Fibroblast of mammary gland (primary cell): ENCODE results near the gene NUDT12.

Source experiments
- DNase-seq: peaks from one replicate; pipeline ENCODE4 v3.0.0-alpha.2; 2010; ENCODE audit warnings: low read depth
- H3K4me3 ChIP-seq: 2 replicates; pipeline ENCODE4 v1.5.1; 2011; ENCODE audit warnings: low read depth, mild to moderate bottlenecking, low read length, moderate library complexity; ENCODE audit not compliant: control insufficient read depth
- TF ChIP-seq, protein P1 (sequence below): conservative IDR thresholded peaks from 2 replicates; pipeline ENCODE4 v1.5.1; 2011; ENCODE audit warnings: low read depth, low read length, inconsistent platforms; ENCODE audit not compliant: control insufficient read depth, insufficient read depth

The NUDT12 gene

DNA sequence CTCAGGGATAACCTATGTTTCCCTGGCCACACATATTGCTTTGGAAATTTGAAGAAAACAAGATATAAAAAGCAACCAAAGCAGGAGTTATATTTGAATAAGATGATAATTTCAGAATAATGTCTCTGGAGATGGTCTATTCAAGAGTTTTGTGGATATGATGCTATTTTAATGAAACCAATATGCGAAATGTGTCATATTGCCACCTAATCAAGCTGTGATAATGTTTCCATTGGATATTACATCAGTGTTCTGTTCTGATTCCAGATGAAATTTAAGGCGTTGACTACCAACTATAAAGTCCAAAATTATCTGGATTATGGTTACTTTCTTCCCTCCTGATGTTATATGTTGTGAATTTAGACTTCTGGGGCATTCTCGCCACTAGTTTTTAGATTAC lies 27.6 kb upstream of the NUDT12 start:
- TF ChIP-seq, protein P1, sequence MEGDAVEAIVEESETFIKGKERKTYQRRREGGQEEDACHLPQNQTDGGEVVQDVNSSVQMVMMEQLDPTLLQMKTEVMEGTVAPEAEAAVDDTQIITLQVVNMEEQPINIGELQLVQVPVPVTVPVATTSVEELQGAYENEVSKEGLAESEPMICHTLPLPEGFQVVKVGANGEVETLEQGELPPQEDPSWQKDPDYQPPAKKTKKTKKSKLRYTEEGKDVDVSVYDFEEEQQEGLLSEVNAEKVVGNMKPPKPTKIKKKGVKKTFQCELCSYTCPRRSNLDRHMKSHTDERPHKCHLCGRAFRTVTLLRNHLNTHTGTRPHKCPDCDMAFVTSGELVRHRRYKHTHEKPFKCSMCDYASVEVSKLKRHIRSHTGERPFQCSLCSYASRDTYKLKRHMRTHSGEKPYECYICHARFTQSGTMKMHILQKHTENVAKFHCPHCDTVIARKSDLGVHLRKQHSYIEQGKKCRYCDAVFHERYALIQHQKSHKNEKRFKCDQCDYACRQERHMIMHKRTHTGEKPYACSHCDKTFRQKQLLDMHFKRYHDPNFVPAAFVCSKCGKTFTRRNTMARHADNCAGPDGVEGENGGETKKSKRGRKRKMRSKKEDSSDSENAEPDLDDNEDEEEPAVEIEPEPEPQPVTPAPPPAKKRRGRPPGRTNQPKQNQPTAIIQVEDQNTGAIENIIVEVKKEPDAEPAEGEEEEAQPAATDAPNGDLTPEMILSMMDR: no peak
- DNase-seq: no peak
- H3K4me3 ChIP-seq: no peak overlapping the region

DNA sequence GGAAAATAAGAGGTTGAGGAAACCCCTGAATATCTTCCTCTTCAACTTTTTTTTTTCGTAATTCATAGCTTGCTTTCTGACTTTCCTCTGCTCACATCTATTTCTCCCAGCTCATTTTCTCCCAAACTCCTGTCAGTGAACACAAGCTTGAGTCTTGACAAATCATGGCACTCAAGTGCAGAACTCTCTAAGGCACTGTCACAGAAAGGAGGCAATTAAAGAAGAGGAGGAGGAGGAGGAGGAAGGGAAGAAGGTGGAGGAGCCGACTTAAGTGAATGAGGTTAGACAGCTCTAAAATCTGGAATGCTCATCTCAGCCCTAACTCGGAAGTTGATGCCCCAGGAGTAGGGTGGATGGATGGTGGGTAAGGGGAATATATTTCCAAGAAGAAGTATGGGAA lies 27.2 kb upstream of the NUDT12 start:
- no peak for DNase-seq
- no peak overlapping the region for H3K4me3 ChIP-seq
- TF ChIP-seq, protein P1: no peak

DNA sequence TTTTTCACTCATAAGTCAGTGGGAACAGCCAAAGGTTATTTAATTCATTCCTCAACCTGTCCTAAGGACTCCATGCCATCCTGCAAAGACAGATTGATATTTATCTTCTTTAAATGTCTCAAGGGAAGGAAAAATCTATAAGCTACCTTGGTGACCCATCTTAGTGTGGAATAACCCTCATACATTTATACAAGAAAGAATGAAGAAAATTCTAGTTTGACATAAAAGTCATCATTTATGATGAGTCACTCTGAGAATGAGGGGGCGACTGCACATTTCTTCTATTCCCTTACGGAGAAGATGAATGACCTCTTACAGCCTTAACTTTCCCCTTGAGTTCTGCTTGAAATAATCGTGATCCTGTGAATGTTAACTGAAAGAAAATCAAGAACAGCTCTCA lies 26.8 kb upstream of the NUDT12 start:
- TF ChIP-seq, protein P1: no peak
- no peak overlapping the region for H3K4me3 ChIP-seq
- DNase-seq: peak; percentile 64

DNA sequence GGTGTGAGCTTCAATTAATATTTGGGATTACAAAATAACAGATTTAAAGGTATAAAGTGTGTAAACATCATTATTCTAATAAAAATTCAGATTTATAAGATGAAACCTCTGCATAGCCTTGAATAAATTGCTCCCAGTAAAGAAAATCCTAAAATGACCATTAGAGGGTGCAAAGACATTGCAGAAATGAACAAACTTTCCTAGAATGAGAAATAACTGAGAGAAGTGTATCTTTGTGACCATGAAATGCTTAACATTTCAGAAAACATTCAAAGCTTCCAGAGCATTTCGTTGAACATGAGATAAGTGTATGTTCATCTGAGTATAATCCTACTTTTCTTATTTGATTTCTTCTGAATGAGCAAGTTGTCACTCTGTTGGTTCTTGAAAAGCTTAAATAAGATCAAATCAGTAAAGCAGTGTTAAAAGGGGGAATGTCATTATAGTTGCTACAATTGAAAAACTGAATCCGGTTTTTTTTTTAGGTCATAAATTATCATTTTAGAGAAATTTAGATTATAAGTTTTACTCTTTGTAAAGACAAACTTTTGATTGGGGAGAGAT lies 24.7 kb upstream of the NUDT12 start:
- no peak overlapping the region for H3K4me3 ChIP-seq
- DNase-seq: peak; percentile 32
- TF ChIP-seq, protein P1: peak; percentile 53

DNA sequence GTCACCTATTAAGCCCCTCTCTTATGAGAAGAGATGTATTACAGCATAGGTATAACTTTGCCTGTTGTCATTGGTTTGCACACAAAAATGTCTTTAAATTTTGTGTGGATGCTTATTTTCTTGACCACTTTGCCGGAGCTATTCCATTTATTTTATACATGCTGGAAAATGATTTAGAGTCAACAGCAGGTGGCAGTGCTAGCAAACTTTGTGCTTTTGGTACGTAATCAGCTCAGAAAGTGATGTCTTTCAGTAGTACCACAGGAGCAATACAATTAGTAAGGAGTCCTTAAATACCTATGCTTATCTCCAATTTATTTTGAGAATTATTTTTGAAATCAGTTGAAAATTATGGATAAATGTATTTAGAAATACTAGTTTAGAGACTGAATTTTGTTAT lies 19.8 kb upstream of the NUDT12 start:
- TF ChIP-seq, protein P1: peak; percentile 56
- DNase-seq: peak; percentile 62
- H3K4me3 ChIP-seq: no peak overlapping the region

DNA sequence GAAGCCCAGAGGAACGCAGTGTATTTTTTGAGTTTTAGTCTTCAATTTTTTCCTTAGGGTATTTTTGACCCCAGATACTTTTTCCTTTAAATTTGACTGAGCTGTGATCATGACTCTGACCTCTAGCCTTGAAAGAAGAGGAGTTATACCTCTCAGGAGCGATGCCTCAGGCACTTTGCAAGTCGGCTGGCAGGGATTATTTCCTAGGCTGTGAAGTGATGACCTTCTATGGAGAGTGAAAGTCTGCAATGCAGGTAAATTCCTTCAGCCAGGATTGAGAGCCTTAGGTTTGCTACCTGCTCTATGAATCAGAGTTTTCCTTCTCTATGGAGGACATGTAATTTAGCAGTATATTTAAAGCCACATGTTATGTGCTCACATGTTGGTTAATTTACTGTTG lies 10.8 kb upstream of the NUDT12 start:
- TF ChIP-seq, protein P1: no peak
- no peak overlapping the region for H3K4me3 ChIP-seq
- DNase-seq: no peak

DNA sequence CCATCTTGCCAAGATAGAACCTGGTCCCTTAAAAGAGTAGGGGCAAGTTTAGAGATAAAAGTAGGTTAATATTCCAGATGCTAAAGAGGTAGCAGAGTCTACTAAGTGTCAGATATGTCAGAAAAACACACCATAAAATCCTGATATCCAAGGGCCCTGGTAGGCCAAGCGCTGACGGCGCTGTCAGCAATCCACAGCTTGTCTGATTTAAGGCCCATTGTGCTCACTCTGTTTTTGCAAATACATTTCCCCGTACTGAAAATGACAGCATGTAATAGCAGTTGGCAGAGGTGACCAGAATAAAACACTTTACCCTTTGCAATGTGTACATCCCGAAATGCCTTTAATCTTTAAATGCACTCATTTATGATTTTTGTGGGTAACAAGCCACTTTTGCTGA lies 9.9 kb upstream of the NUDT12 start:
- DNase-seq: no peak
- no peak overlapping the region for H3K4me3 ChIP-seq
- TF ChIP-seq, protein P1: no peak
